T1000 (cell line): ENCODE data around the gene LRRC40.

Experiments used
- DNase-seq: peaks from one replicate; lab custom pipeline; 2025; ENCODE audit warnings: mixed read lengths; lab: John Stamatoyannopoulos, UW

Gene LRRC40

GRCh38 chr1:70115315-70115714 lies 90.1 kb downstream of the LRRC40 start:
- DNase-seq: no peak

GRCh38 chr1:70112838-70113237 lies 92.5 kb downstream of the LRRC40 start:
- no peak for DNase-seq

- no peak for DNase-seq
Measured at GRCh38 chr1:70109241-70109640, 96.1 kb downstream of the LRRC40 start.

- DNase-seq: no peak
Measured at GRCh38 chr1:70103770-70104169, 101.6 kb downstream of the LRRC40 start.

- DNase-seq: no peak
Measured at GRCh38 chr1:70101774-70102173, 103.6 kb downstream of the LRRC40 start.

GRCh38 chr1:70101231-70101630 lies 104.1 kb downstream of the LRRC40 start:
- DNase-seq: no peak
